Peyer's patch (tissue), 4 donors: ENCODE results near the gene ECHS1.

ENCODE experiments used
- POLR2A ChIP-seq, 2 donors: fragments of 450-650 bp; IDR thresholded peaks; one replicate each; pipeline ENCODE4 v1.5.1; 2017; ENCODE audit warnings: antibody characterized with exemption in 2 of 2, mild to moderate bottlenecking in 2 of 2, moderate library complexity in 2 of 2
- TF ChIP-seq, protein P1 (sequence below), 6 experiments: fragments of 450-650 bp in 4 of 6; fragments of 200-600 bp in 2 of 6; sonication (generic) in 1 of 6; IDR thresholded peaks; one replicate each; pipeline ENCODE4 v1.5.1; 2017 to 2019; ENCODE audit warnings: antibody characterized with exemption in 6 of 6, mild to moderate bottlenecking in 3 of 6, moderate library complexity in 1 of 6

DNA sequence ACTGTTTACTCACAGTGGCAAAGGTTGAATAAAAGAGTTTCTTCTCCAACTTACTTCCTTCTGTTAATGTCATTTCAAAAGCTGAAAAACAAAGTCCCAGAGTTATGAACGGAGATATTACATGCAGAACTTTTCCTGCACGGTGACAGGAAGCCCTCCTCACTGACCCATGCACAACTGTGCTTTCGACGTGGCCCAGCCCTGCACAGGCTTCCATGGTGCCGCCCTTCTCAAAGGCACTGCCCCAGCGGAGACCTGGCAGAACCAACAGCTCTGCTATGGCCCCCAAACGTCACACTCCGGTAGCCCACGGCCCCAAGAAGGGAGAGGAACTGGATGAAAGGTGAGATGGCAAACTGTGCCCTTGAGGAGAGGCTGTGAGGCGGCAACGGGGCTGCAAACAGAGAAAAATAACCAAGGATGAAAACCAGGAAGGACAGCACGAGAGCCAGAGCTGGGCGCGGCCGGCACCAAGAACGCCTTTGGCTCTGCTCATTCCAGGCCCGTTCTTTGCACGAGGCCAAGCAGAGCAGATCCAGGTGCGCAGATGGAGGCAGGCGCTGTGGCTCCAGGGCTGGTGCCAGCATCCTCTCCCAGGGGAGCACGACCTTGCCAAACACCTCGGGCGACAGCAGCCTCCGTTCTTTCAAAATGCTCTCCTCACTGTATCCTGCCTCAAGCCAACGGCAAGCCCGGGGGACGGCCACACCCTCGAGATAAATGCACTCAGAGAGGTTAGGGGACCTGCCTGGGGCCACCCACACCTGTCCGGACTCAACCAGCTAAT lies 8.3 kb downstream of the ECHS1 start:
- TF ChIP-seq, protein P1, sequence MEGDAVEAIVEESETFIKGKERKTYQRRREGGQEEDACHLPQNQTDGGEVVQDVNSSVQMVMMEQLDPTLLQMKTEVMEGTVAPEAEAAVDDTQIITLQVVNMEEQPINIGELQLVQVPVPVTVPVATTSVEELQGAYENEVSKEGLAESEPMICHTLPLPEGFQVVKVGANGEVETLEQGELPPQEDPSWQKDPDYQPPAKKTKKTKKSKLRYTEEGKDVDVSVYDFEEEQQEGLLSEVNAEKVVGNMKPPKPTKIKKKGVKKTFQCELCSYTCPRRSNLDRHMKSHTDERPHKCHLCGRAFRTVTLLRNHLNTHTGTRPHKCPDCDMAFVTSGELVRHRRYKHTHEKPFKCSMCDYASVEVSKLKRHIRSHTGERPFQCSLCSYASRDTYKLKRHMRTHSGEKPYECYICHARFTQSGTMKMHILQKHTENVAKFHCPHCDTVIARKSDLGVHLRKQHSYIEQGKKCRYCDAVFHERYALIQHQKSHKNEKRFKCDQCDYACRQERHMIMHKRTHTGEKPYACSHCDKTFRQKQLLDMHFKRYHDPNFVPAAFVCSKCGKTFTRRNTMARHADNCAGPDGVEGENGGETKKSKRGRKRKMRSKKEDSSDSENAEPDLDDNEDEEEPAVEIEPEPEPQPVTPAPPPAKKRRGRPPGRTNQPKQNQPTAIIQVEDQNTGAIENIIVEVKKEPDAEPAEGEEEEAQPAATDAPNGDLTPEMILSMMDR (IDR thresholded peaks at IDR 0.05) = no peak
- no peak for TF ChIP-seq POLR2A (IDR thresholded peaks at IDR 0.05)
